ENCODE results near the gene CGRRF1.

Gene CGRRF1

GRCh38 chr14:54532111-54533012 is 22.7 kb downstream of the CGRRF1 start:
- Histone ChIP-seq H3K4me3 (ENCODE audit: low read length, poor library complexity, severe bottlenecking) (no peak overlapping the region), H3K9me2 (replicated peaks; ENCODE audit: low read depth, low read length) (no peaks in the 10 kb centered on the region), H3K79me2 (ENCODE audit: insufficient read depth, low read length) (no peaks in the 10 kb centered on the region), H3F3A (ENCODE audit: low read depth) (no peaks in the 10 kb centered on the region), H3K36me3 (ENCODE audit: insufficient read depth, low read length) (peaks cover 19% of the 10 kb centered on the region; the same call in 1 of the 2 replicates), H3K4me1 (ENCODE audit: insufficient read depth, low read length, poor library complexity, severe bottlenecking) (no peaks in the 10 kb centered on the region), H3K4me2 (ENCODE audit: low read depth, low read length, poor library complexity, severe bottlenecking) (no peak overlapping the region), H3K9me3 (ENCODE audit: insufficient read depth, low read depth, low read length) (no peaks in the 10 kb centered on the region), H3K9ac (ENCODE audit: low read depth, low read length, poor library complexity, severe bottlenecking) (no peak overlapping the region), H4K20me1 (ENCODE audit: insufficient read depth, low read length, poor library complexity, severe bottlenecking) (no peaks in the 10 kb centered on the region), H3K27me3 (ENCODE audit: insufficient read depth, low read length, poor library complexity, severe bottlenecking) (no peaks in the 10 kb centered on the region), H2AFZ (ENCODE audit: low read length) (no peak overlapping the region)
- no peak for TF ChIP-seq EZH2phosphoT487 (IDR thresholded peaks at IDR 0.05; ENCODE audit: borderline replicate concordance)
- no peak for TF ChIP-seq CTCF (conservative IDR thresholded peaks at IDR 0.05; ENCODE audit: low read length)

DNA sequence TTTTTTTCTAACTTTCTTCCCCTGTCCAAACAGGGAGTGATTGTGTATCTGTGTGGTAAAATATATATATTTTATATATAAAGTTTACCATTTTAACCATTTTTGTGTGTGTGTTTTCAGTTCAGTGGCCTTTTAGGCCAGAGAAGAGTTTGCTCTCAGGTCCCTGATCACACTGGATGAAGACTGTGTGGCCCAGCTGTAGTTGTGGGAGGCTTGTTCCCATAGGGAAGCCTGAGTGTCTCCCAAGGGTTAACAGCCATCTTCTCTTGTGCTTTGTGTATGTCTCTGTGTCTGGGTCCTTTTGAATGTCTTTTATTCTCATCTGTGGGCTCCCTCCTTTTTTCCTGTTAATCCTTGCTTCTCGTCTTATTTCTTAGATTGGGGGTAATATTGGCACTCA is 23.4 kb downstream of the CGRRF1 start:
- no peaks in the 10 kb centered on the region for H3K9me2 ChIP-seq (replicated peaks; ENCODE audit: low read depth, low read length)
- no peak overlapping the region for H3K9ac ChIP-seq (ENCODE audit: low read depth, low read length, poor library complexity, severe bottlenecking)
- H3K4me2 ChIP-seq (ENCODE audit: low read depth, low read length, poor library complexity, severe bottlenecking) = no peak overlapping the region
- no peaks in the 10 kb centered on the region for H4K20me1 ChIP-seq (ENCODE audit: insufficient read depth, low read length, poor library complexity, severe bottlenecking)
- no peaks in the 10 kb centered on the region for H3K27me3 ChIP-seq (ENCODE audit: insufficient read depth, low read length, poor library complexity, severe bottlenecking)
- no peaks in the 10 kb centered on the region for H3F3A ChIP-seq (ENCODE audit: low read depth)
- no peaks in the 10 kb centered on the region for H3K4me1 ChIP-seq (ENCODE audit: insufficient read depth, low read length, poor library complexity, severe bottlenecking)
- no peaks in the 10 kb centered on the region for H3K9me3 ChIP-seq (ENCODE audit: insufficient read depth, low read depth, low read length)
- no peak overlapping the region for H3K4me3 ChIP-seq (ENCODE audit: low read length, poor library complexity, severe bottlenecking)
- no peak for TF ChIP-seq CTCF (conservative IDR thresholded peaks at IDR 0.05; ENCODE audit: low read length)
- no peak for TF ChIP-seq EZH2phosphoT487 (IDR thresholded peaks at IDR 0.05; ENCODE audit: borderline replicate concordance)
- no peaks in the 10 kb centered on the region for H3K79me2 ChIP-seq (ENCODE audit: insufficient read depth, low read length)
- H3K36me3 ChIP-seq (ENCODE audit: insufficient read depth, low read length) = peaks cover 21% of the 10 kb centered on the region
- no peak overlapping the region for H2AFZ ChIP-seq (ENCODE audit: low read length)

DNA sequence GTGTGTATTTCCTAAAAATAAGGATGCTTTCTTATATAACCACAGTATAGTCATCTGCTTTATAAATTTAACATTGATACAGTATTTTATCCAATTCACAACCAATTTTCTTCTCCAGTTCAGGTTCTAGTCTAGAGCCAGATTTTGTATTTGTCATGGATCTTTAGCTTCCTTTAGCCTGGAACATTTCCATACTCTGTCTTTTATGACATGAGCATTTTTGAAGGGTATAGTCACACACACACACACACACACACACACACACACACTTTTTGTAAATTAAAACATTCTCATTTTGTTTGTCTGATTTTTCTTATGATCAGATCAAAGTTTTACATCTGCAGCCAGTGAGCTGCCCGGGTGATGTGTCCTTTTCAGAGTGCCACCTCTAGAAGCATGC is 25.4 kb downstream of the CGRRF1 start:
- Histone ChIP-seq H2AFZ (ENCODE audit: low read length) (no peak overlapping the region), H3K79me2 (ENCODE audit: insufficient read depth, low read length) (no peaks in the 10 kb centered on the region), H3K4me2 (ENCODE audit: low read depth, low read length, poor library complexity, severe bottlenecking) (no peak overlapping the region), H3K9me2 (replicated peaks; ENCODE audit: low read depth, low read length) (no peaks in the 10 kb centered on the region), H3K9me3 (ENCODE audit: insufficient read depth, low read depth, low read length) (no peaks in the 10 kb centered on the region), H3K4me3 (ENCODE audit: low read length, poor library complexity, severe bottlenecking) (no peak overlapping the region), H3K4me1 (ENCODE audit: insufficient read depth, low read length, poor library complexity, severe bottlenecking) (no peaks in the 10 kb centered on the region), H4K20me1 (ENCODE audit: insufficient read depth, low read length, poor library complexity, severe bottlenecking) (no peaks in the 10 kb centered on the region), H3K27me3 (ENCODE audit: insufficient read depth, low read length, poor library complexity, severe bottlenecking) (no peaks in the 10 kb centered on the region), H3K9ac (ENCODE audit: low read depth, low read length, poor library complexity, severe bottlenecking) (no peak overlapping the region), H3K36me3 (ENCODE audit: insufficient read depth, low read length) (peaks cover 24% of the 10 kb centered on the region), H3F3A (ENCODE audit: low read depth) (no peaks in the 10 kb centered on the region)
- TF ChIP-seq CTCF (conservative IDR thresholded peaks at IDR 0.05; ENCODE audit: low read length) (no peak), EZH2phosphoT487 (IDR thresholded peaks at IDR 0.05; ENCODE audit: borderline replicate concordance) (no peak)

All from Loucy (cell line).